ENCODE results near the gene INTS6L. TPM values are rescaled to one million over a fixed set of nuclear protein-coding genes. Genes with fewer than 3 reads are reported as not detected.

Gene INTS6L
- total RNA-seq, 4 donors from 2014 or later: 14.4 to 26.1 (median 22.6) TPM

DNA sequence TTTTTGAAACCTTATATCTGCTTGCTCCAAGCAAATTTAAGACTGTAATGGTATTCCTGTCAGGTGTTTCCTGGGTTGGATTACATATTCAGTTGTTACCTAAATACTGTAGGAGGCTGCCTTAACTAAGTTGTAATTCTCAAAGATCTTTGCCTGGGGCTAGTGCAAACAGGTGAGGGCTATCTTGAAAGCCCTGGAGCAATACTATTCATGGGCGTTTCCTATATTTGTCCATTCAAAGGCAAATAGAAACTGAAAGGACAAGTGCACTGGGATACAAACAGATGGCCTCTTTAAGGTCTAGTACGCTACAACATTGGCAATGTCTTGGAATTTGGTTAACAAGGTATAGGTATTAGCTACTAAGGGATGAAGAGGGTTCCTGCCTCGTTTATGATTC is 108.9 kb downstream of the INTS6L start:
- H3K4me1 ChIP-seq: no peaks in the 10 kb centered on the region
- no peaks in the 10 kb centered on the region for H3K36me3 ChIP-seq
- no peaks in the 10 kb centered on the region for H3K27me3 ChIP-seq
- no peaks in the 10 kb centered on the region for H3K9me3 ChIP-seq
- intact Hi-C loops (cut with DNase I; ENCODE audit: low total_unique reads): no loop called here
- no peak overlapping the region for H3K27ac ChIP-seq
- DNase-seq: no peak
- H3K4me3 ChIP-seq: no peak overlapping the region
- no peak for TF ChIP-seq POLR2A (IDR thresholded peaks at IDR 0.05)
- TF ChIP-seq, protein P1, sequence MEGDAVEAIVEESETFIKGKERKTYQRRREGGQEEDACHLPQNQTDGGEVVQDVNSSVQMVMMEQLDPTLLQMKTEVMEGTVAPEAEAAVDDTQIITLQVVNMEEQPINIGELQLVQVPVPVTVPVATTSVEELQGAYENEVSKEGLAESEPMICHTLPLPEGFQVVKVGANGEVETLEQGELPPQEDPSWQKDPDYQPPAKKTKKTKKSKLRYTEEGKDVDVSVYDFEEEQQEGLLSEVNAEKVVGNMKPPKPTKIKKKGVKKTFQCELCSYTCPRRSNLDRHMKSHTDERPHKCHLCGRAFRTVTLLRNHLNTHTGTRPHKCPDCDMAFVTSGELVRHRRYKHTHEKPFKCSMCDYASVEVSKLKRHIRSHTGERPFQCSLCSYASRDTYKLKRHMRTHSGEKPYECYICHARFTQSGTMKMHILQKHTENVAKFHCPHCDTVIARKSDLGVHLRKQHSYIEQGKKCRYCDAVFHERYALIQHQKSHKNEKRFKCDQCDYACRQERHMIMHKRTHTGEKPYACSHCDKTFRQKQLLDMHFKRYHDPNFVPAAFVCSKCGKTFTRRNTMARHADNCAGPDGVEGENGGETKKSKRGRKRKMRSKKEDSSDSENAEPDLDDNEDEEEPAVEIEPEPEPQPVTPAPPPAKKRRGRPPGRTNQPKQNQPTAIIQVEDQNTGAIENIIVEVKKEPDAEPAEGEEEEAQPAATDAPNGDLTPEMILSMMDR (IDR thresholded peaks at IDR 0.05): no peak

Other genes with a start within 250 kb of the INTS6L start
- gene ETDC, start 211.2 kb upstream of the INTS6L start, total RNA-seq: not detected
- 10 to 100 TPM in 2 of 4 donors, 1 to 10 TPM in 2; 3.8 to 19.4 (median 10.5) TPM for gene ZNF75D, start 176.6 kb upstream of the INTS6L start, total RNA-seq
- 10 to 100 TPM in 2 of 4 donors, 1 to 10 TPM in 2; 6.9 to 29.3 (median 10.4) TPM for gene ZNF449, start 175.9 kb upstream of the INTS6L start, total RNA-seq
- gene SMIM10L2A, start 98.7 kb upstream of the INTS6L start, total RNA-seq: 1 to 10 TPM in 2 of 4 donors, under 1 TPM in 1, not detected in 1; 0.26 to 3.5 (median 2.8) TPM
- not detected for gene CT45A1, start 193.0 kb downstream of the INTS6L start, total RNA-seq
- not detected for gene CT45A3, start 247.5 kb downstream of the INTS6L start, total RNA-seq

Measured in uterus (tissue), 4 donors.